ENCODE measurements around the gene PELI1.

DNA sequence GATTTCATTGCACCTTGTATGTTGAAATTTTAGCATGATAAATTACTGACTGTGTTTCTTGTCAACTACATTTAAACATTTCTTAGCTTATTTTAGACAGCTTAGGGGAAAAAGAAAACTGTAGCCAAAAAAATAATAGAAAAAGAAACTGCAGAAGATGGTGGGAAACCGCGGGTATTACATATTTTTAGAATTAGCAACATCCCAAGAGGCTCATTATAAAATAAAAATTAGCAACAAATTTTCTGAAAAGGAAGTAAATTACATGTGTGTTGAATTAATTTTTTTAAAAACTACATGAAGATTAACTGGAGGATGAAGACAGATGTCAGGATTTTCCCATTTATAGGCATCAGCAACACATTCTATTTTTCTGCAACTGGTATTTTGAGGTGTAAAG lies 4.3 kb downstream of the PELI1 start:
- TF ChIP-seq CTCF (IDR thresholded peaks at IDR 0.05) (no peak), POLR2AphosphoS5 (IDR thresholded peaks at IDR 0.05) (no peak)
